ENCODE measurements around the gene PAX3.

The PAX3 gene

GRCh38 chr2:222310747-222311318, 12.0 kb upstream of the PAX3 start:
- no peak for DNase-seq (ENCODE audit: low read depth in 1 of 2, low spot score in 1 of 2)

GRCh38 chr2:222309766-222310165, 11.0 kb upstream of the PAX3 start:
- no peak for DNase-seq (ENCODE audit: low read depth in 1 of 2, low spot score in 1 of 2)

- no peak for DNase-seq (ENCODE audit: low read depth in 1 of 2, low spot score in 1 of 2)
These were observed 10.6 kb upstream of the PAX3 start for GRCh38 chr2:222309361-222309760.

GRCh38 chr2:222307978-222308730, 9.4 kb upstream of the PAX3 start:
- DNase-seq (ENCODE audit: low read depth in 1 of 2, low spot score in 1 of 2), result no peak

GRCh38 chr2:222307143-222307756, 8.5 kb upstream of the PAX3 start:
- no peak for DNase-seq (ENCODE audit: low read depth in 1 of 2, low spot score in 1 of 2)

- no peak for DNase-seq (ENCODE audit: low read depth in 1 of 2, low spot score in 1 of 2)
These were observed 7.8 kb upstream of the PAX3 start for GRCh38 chr2:222306393-222307142.

- DNase-seq (ENCODE audit: low read depth in 1 of 2, low spot score in 1 of 2), result no peak
These were observed 7.0 kb upstream of the PAX3 start for GRCh38 chr2:222305516-222306392.

- no peak for DNase-seq (ENCODE audit: low read depth in 1 of 2, low spot score in 1 of 2)
These were observed 6.1 kb upstream of the PAX3 start for GRCh38 chr2:222304737-222305515.

GRCh38 chr2:222303828-222304736, 5.3 kb upstream of the PAX3 start:
- DNase-seq (ENCODE audit: low read depth in 1 of 2, low spot score in 1 of 2), result no peak

- DNase-seq (ENCODE audit: low read depth in 1 of 2, low spot score in 1 of 2), result no peak
These were observed 4.4 kb upstream of the PAX3 start for GRCh38 chr2:222303045-222303827.

- no peak for DNase-seq (ENCODE audit: low read depth in 1 of 2, low spot score in 1 of 2)
These were observed 3.6 kb upstream of the PAX3 start for GRCh38 chr2:222302178-222303018.

GRCh38 chr2:222301796-222302118, 3.0 kb upstream of the PAX3 start:
- DNase-seq (ENCODE audit: low read depth in 1 of 2, low spot score in 1 of 2), result no peak

- no peak for DNase-seq (ENCODE audit: low read depth in 1 of 2, low spot score in 1 of 2)
These were observed 2.4 kb upstream of the PAX3 start for GRCh38 chr2:222301053-222301795.

- no peak for DNase-seq (ENCODE audit: low read depth in 1 of 2, low spot score in 1 of 2)
These were observed 1.9 kb upstream of the PAX3 start for GRCh38 chr2:222300726-222301052.

- no peak for DNase-seq (ENCODE audit: low read depth in 1 of 2, low spot score in 1 of 2)
These were observed 1.3 kb upstream of the PAX3 start for GRCh38 chr2:222299906-222300725.

- no peak for DNase-seq (ENCODE audit: low read depth in 1 of 2, low spot score in 1 of 2)
These were observed 842 bp downstream of the PAX3 start for GRCh38 chr2:222298001-222298310.

Data from activated CD4-positive, alpha-beta T cell treated with anti-CD3 and anti-CD28 coated beads, Interleukin-2, amount 50 U/mL, for 24 hours (primary cell).